HepG2 (cell line): ENCODE measurements around the gene METAP1D. TPM values are rescaled to one million over a fixed set of nuclear protein-coding genes. Genes with fewer than 3 reads are reported as not detected.

ENCODE experiments used
- EZH2 ChIP-seq: conservative IDR thresholded peaks from 2 replicates; pipeline ENCODE4 v1.6.1; 2012; ENCODE audit warnings: mild to moderate bottlenecking, low read depth, low read length, moderate library complexity
- FOXP1 ChIP-seq, 2 experiments: fragments of 450-650 bp in 1 of 2; IDR thresholded peaks; 2 replicates each; pipeline ENCODE4 v1.6.1; 2017 to 2018; ENCODE audit warnings: antibody characterized with exemption in 1 of 2
- GPBP1L1 ChIP-seq: sonication (generic); formaldehyde crosslinking; IDR thresholded peaks from 2 replicates; pipeline ENCODE4 v1.5.0; 2020; ENCODE audit warnings: mild to moderate bottlenecking, missing genetic modification reagents
- HOXA7 ChIP-seq: sonication (generic); formaldehyde crosslinking; IDR thresholded peaks from 2 replicates; pipeline ENCODE4 v1.8.1; 2022; ENCODE audit warnings: mild to moderate bottlenecking, missing genetic modification reagents, moderate library complexity
- IRF1 ChIP-seq: sonication (generic); formaldehyde crosslinking; IDR thresholded peaks from 2 replicates; pipeline ENCODE4 v1.4.0; 2020; ENCODE audit warnings: low read depth, mild to moderate bottlenecking, missing genetic modification reagents
- JUND ChIP-seq: sonication (generic); formaldehyde crosslinking; IDR thresholded peaks from 2 replicates; pipeline ENCODE4 v1.8.0; 2022; ENCODE audit warnings: mild to moderate bottlenecking, missing genetic modification reagents
- KDM4B ChIP-seq: sonication (generic); formaldehyde crosslinking; IDR thresholded peaks from 2 replicates; pipeline ENCODE4 v1.4.0; 2020; ENCODE audit warnings: missing genetic modification reagents
- MED8 ChIP-seq: sonication (generic); formaldehyde crosslinking; IDR thresholded peaks from 2 replicates; pipeline ENCODE4 v1.8.1; 2023; ENCODE audit warnings: mild to moderate bottlenecking, missing genetic modification reagents; ENCODE audit not compliant: insufficient replicate concordance
- MLX ChIP-seq: IDR thresholded peaks from 2 replicates; pipeline ENCODE4 v1.6.1; 2016
- SP140L ChIP-seq: sonication (generic); formaldehyde crosslinking; IDR thresholded peaks from 2 replicates; pipeline ENCODE4 v1.4.0; 2020; ENCODE audit warnings: missing genetic modification reagents, borderline replicate concordance
- TAF1 ChIP-seq: sonication (generic); formaldehyde crosslinking; IDR thresholded peaks from 2 replicates; pipeline ENCODE4 v1.4.0; 2020; ENCODE audit warnings: missing genetic modification reagents
- TOPORS ChIP-seq: sonication (generic); formaldehyde crosslinking; IDR thresholded peaks from 2 replicates; pipeline ENCODE4 v1.8.0; 2023; ENCODE audit warnings: mild to moderate bottlenecking, missing genetic modification reagents
- XBP1 ChIP-seq: sonication (generic); formaldehyde crosslinking; IDR thresholded peaks from 2 replicates; pipeline ENCODE4 v1.5.0; 2020; ENCODE audit warnings: missing genetic modification reagents
- ZBTB43 ChIP-seq: sonication (generic); formaldehyde crosslinking; conservative IDR thresholded peaks from 2 replicates; pipeline ENCODE4 v1.4.0; 2020; ENCODE audit warnings: missing genetic modification reagents
- ZHX1 ChIP-seq: sonication (generic); formaldehyde crosslinking; IDR thresholded peaks from 2 replicates; pipeline ENCODE4 v1.8.1; 2022; ENCODE audit warnings: low read depth, mild to moderate bottlenecking, missing genetic modification reagents
- ZNF367 ChIP-seq: sonication (generic); formaldehyde crosslinking; IDR thresholded peaks from 2 replicates; pipeline ENCODE4 v1.4.0; 2020; ENCODE audit warnings: missing genetic modification reagents, borderline replicate concordance
- ZNF564 ChIP-seq: sonication (generic); formaldehyde crosslinking; IDR thresholded peaks from 2 replicates; pipeline ENCODE4 v1.8.1; 2023; ENCODE audit warnings: mild to moderate bottlenecking, missing genetic modification reagents
- ZNF704 ChIP-seq: sonication (generic); formaldehyde crosslinking; IDR thresholded peaks from 2 replicates; pipeline ENCODE4 v1.8.1; 2023; ENCODE audit warnings: mild to moderate bottlenecking, inconsistent platforms, moderate library complexity, missing genetic modification reagents, borderline replicate concordance
- polyA plus RNA-seq, 8 experiments: library from polyadenylated mRNA; depleted of rRNA in 3 of 8; stranded (reverse) in 7 of 8; unstranded in 1 of 8; fragments of >200 nt; fragmentation: Illumina TruSeq in 4 of 8; extraction: Trizol in 4 of 8; gene quantifications; 2 replicates each; pipeline versions ENCODE4 v1.2.1 to v1.2.3, GENCODE V29; 2011 to 2016; ENCODE audit warnings: low read depth in 4 of 8, missing spikeins in 1 of 8, mixed read lengths in 1 of 8; ENCODE audit not compliant: insufficient read depth in 1 of 8
- total RNA-seq, 5 experiments: library from RNA; depleted of rRNA; stranded (reverse); fragments of >200 nt; fragmentation: Illumina TruSeq; extraction: Trizol; gene quantifications; 2 replicates each; pipeline ENCODE4 v1.2.3, GENCODE V29; 2016; ENCODE audit warnings: low read depth in 1 of 5

Gene METAP1D
- total and polyA plus RNA-seq, 2 of the 13 experiments (the other 11 are each of a cell fraction or from before 2014, with no cell fraction given): 14.7 to 21.6 TPM

GRCh38 chr2:172052000-172052983 lies 52.5 kb downstream of the METAP1D start (continued):
- TF ChIP-seq ZBTB43 (peak; percentile 88; the same call in 1 of the 2 replicates), SP140L (CRISPR knock-in tag) (0 out of 2 replicates have a peak, but pooled peaks have one; percentile 86), GPBP1L1 (CRISPR knock-in tag) (no peak), FOXP1 (IDR thresholded peaks at IDR 0.05) (no peak; the same call in 1 of the 2 replicates), FOXP1 (CRISPR knock-in tag; IDR thresholded peaks at IDR 0.05) (peak; percentile 80), TAF1 (CRISPR knock-in tag) (no peak), MLX (CRISPR knock-in tag) (peak; percentile 64; the same call in 1 of the 2 replicates), JUND (CRISPR knock-in tag) (no peak), EZH2 (no peak), TOPORS (CRISPR knock-in tag) (0 out of 2 replicates have a peak, but pooled peaks have one; percentile 41), KDM4B (CRISPR knock-in tag) (peak; percentile 74; the same call in 1 of the 2 replicates), HOXA7 (CRISPR knock-in tag) (no peak), XBP1 (CRISPR knock-in tag) (no peak), ZHX1 (peak; percentile 37; the same call in 1 of the 2 replicates), ZNF564 (peak; percentile 62; the same call in 1 of the 2 replicates), MED8 (no peak), ZNF704 (no peak), IRF1 (CRISPR knock-in tag) (no peak), ZNF367 (CRISPR knock-in tag) (no peak)
